IgD-negative memory B cell (primary cell): ENCODE data around the gene CHRNA1. TPM values are rescaled to one million over a fixed set of nuclear protein-coding genes. Genes with fewer than 3 reads are reported as not detected.
"Not testable (repeated sequence)": the region's sequence is repeated elsewhere in the genome, so short reads cannot be mapped to it uniquely, and the experiment has no call there.

Experiments used
- H3K27ac Mint-ChIP-seq, 3 donors: one replicate each; pipeline ENCODE4 v1.8.0; 2020 to 2022; ENCODE audit warnings: mild to moderate bottlenecking in 3 of 3, mixed read lengths in 3 of 3, moderate library complexity in 1 of 3
- H3K27me3 Mint-ChIP-seq: one replicate; pipeline ENCODE4 v1.8.0; 2021; ENCODE audit warnings: mixed read lengths
- H3K36me3 Mint-ChIP-seq: one replicate; pipeline ENCODE4 v1.8.0; 2020; ENCODE audit warnings: mild to moderate bottlenecking, mixed read lengths
- H3K4me1 Mint-ChIP-seq, 3 donors: one replicate each; pipeline ENCODE4 v1.8.0; 2020 to 2022; ENCODE audit warnings: mixed read lengths in 3 of 3, mild to moderate bottlenecking in 1 of 3
- H3K4me3 Mint-ChIP-seq, 4 donors: one replicate each; pipeline ENCODE4 v1.8.0; 2020 to 2022; ENCODE audit warnings: mild to moderate bottlenecking in 4 of 4, mixed read lengths in 4 of 4, moderate library complexity in 3 of 4
- H3K9me3 Mint-ChIP-seq, 3 donors: one replicate each; pipeline ENCODE4 v1.8.0; 2020 to 2021; ENCODE audit warnings: mixed read lengths in 3 of 3, mild to moderate bottlenecking in 1 of 3
- polyA plus RNA-seq: library from polyadenylated mRNA; unstranded; fragments of 300-500 nt; fragmentation: Illumina TruSeq; gene quantifications from one replicate; pipeline ENCODE4 v1.2.3, GENCODE V29; 2021

The CHRNA1 gene
- polyA plus RNA-seq, 1 donor from 2014 or later = 0.40 TPM

- peak overlapping the region in 1 of 3 donors; percentile 27 for H3K27ac Mint-ChIP-seq
- peak overlapping the region in 1 of 4 donors; percentile 67 for H3K4me3 Mint-ChIP-seq
- peaks cover 2 to 7% (median 4%) of the 10 kb centered on the region in 3 donors for H3K4me1 Mint-ChIP-seq
- H3K9me3 Mint-ChIP-seq = no peaks in the 10 kb centered on the region
- peaks cover 38% of the 10 kb centered on the region for H3K27me3 Mint-ChIP-seq
- no peaks in the 10 kb centered on the region for H3K36me3 Mint-ChIP-seq
These were observed 36.2 kb downstream of the CHRNA1 start for GRCh38 chr2:174728096-174728495.

- Mint-ChIP-seq H3K4me3 (no peak overlapping the region), H3K27ac (no peak overlapping the region), H3K36me3 (no peaks in the 10 kb centered on the region), H3K27me3 (peaks cover 31% of the 10 kb centered on the region), H3K4me1 (peaks cover 2 to 7% (median 4%) of the 10 kb centered on the region in 3 donors), H3K9me3 (peaks cover 0 to 4% (median under 1%) of the 10 kb centered on the region in 3 donors)
These were observed 38.1 kb downstream of the CHRNA1 start for GRCh38 chr2:174726212-174726611.

GRCh38 chr2:174722942-174723592 lies 41.2 kb downstream of the CHRNA1 start:
- Mint-ChIP-seq H3K27ac (no peak overlapping the region), H3K36me3 (peaks cover 2% of the 10 kb centered on the region), H3K4me1 (peaks cover 0 to 3% (median 0%) of the 10 kb centered on the region in 3 donors), H3K27me3 (peaks cover 9% of the 10 kb centered on the region), H3K4me3 (no peak overlapping the region), H3K9me3 (peaks cover 0 to 8% (median 5%) of the 10 kb centered on the region in 3 donors)

GRCh38 chr2:174719016-174719415 lies 45.3 kb downstream of the CHRNA1 start:
- H3K4me3 Mint-ChIP-seq = no peak overlapping the region
- no peak overlapping the region for H3K27ac Mint-ChIP-seq
- peaks cover 2% of the 10 kb centered on the region for H3K36me3 Mint-ChIP-seq

GRCh38 chr2:174718591-174718990 lies 45.7 kb downstream of the CHRNA1 start:
- Mint-ChIP-seq H3K27me3 (peaks cover 4% of the 10 kb centered on the region), H3K36me3 (peaks cover 2% of the 10 kb centered on the region), H3K9me3 (peaks cover 0 to 8% (median 5%) of the 10 kb centered on the region in 3 donors), H3K4me3 (no peak overlapping the region), H3K4me1 (peaks cover 0 to 3% (median 0%) of the 10 kb centered on the region in 3 donors), H3K27ac (peak overlapping the region in 1 of 3 donors; percentile 26)

More at GRCh38 chr2:174719016-174719415, 45.3 kb downstream of the CHRNA1 start:
- Mint-ChIP-seq H3K27me3 (peaks cover 4% of the 10 kb centered on the region), H3K9me3 (peaks cover 0 to 8% (median 5%) of the 10 kb centered on the region in 3 donors), H3K4me1 (peaks cover 0 to 3% (median 0%) of the 10 kb centered on the region in 3 donors)

- peaks cover 4% of the 10 kb centered on the region for H3K27me3 Mint-ChIP-seq
- no peak overlapping the region for H3K27ac Mint-ChIP-seq
- no peak overlapping the region for H3K4me3 Mint-ChIP-seq
- H3K4me1 Mint-ChIP-seq = peaks cover 0 to 3% (median 0%) of the 10 kb centered on the region in 3 donors
- H3K9me3 Mint-ChIP-seq = peaks cover 0 to 8% (median 5%) of the 10 kb centered on the region in 3 donors
- peaks cover 2% of the 10 kb centered on the region for H3K36me3 Mint-ChIP-seq
These were observed 46.4 kb downstream of the CHRNA1 start for GRCh38 chr2:174717916-174718315.

GRCh38 chr2:174717273-174717672 lies 47.0 kb downstream of the CHRNA1 start:
- peaks cover 0 to 3% (median 0%) of the 10 kb centered on the region in 3 donors for H3K4me1 Mint-ChIP-seq
- H3K36me3 Mint-ChIP-seq = peaks cover 2% of the 10 kb centered on the region
- peaks cover 0 to 8% (median 5%) of the 10 kb centered on the region in 3 donors for H3K9me3 Mint-ChIP-seq
- H3K4me3 Mint-ChIP-seq = peak overlapping the region in 1 of 4 donors; percentile 28
- peaks cover 4% of the 10 kb centered on the region for H3K27me3 Mint-ChIP-seq
- H3K27ac Mint-ChIP-seq = no peak overlapping the region

GRCh38 chr2:174716785-174717184 lies 47.5 kb downstream of the CHRNA1 start:
- Mint-ChIP-seq H3K4me3 (peak overlapping the region in 1 of 4 donors; percentile 13), H3K9me3 (peaks cover 0 to 7% (median 5%) of the 10 kb centered on the region in 3 donors), H3K4me1 (peaks cover 0 to 3% (median 0%) of the 10 kb centered on the region in 3 donors), H3K36me3 (peaks cover 2% of the 10 kb centered on the region), H3K27ac (no peak overlapping the region), H3K27me3 (peaks cover 4% of the 10 kb centered on the region)

GRCh38 chr2:174713686-174714085 lies 50.6 kb downstream of the CHRNA1 start:
- Mint-ChIP-seq H3K27ac (no peak overlapping the region), H3K27me3 (peaks cover 9% of the 10 kb centered on the region), H3K36me3 (peaks cover 2% of the 10 kb centered on the region), H3K4me3 (no peak overlapping the region), H3K4me1 (peaks cover 0 to 3% (median 0%) of the 10 kb centered on the region in 3 donors), H3K9me3 (no peaks in the 10 kb centered on the region)

GRCh38 chr2:174711206-174711605 lies 53.1 kb downstream of the CHRNA1 start:
- no peaks in the 10 kb centered on the region for H3K9me3 Mint-ChIP-seq
- H3K27ac Mint-ChIP-seq = no peak overlapping the region
- peaks cover 19% of the 10 kb centered on the region for H3K27me3 Mint-ChIP-seq
- H3K4me3 Mint-ChIP-seq = no peak overlapping the region
- no peaks in the 10 kb centered on the region for H3K36me3 Mint-ChIP-seq
- no peaks in the 10 kb centered on the region for H3K4me1 Mint-ChIP-seq

- Mint-ChIP-seq H3K27me3 (peaks cover 21% of the 10 kb centered on the region), H3K27ac (peak overlapping the region in 1 of 3 donors; percentile 40)
- H3K4me1 Mint-ChIP-seq, H3K4me3 Mint-ChIP-seq, H3K36me3 Mint-ChIP-seq, H3K9me3 Mint-ChIP-seq: not testable (repeated sequence)
These were observed 54.8 kb downstream of the CHRNA1 start for GRCh38 chr2:174709416-174710004.

- peaks cover 21% of the 10 kb centered on the region for H3K27me3 Mint-ChIP-seq
- H3K4me1 Mint-ChIP-seq = no peaks in the 10 kb centered on the region
These were observed 55.6 kb downstream of the CHRNA1 start for GRCh38 chr2:174708713-174709112.

GRCh38 chr2:174705321-174705720 lies 59.0 kb downstream of the CHRNA1 start:
- Mint-ChIP-seq H3K27me3 (peaks cover 21% of the 10 kb centered on the region), H3K27ac (no peak overlapping the region), H3K4me1 (no peaks in the 10 kb centered on the region), H3K9me3 (no peaks in the 10 kb centered on the region), H3K36me3 (no peaks in the 10 kb centered on the region), H3K4me3 (no peak overlapping the region)

More at GRCh38 chr2:174708713-174709112, 55.6 kb downstream of the CHRNA1 start:
- peak overlapping the region in 1 of 3 donors; percentile 40 for H3K27ac Mint-ChIP-seq
- H3K4me3 Mint-ChIP-seq = no peak overlapping the region
- no peaks in the 10 kb centered on the region for H3K36me3 Mint-ChIP-seq
- H3K9me3 Mint-ChIP-seq = no peaks in the 10 kb centered on the region

- no peaks in the 10 kb centered on the region for H3K9me3 Mint-ChIP-seq
- H3K27ac Mint-ChIP-seq = no peak overlapping the region
- H3K27me3 Mint-ChIP-seq = peaks cover 18% of the 10 kb centered on the region
- no peaks in the 10 kb centered on the region for H3K4me1 Mint-ChIP-seq
- H3K36me3 Mint-ChIP-seq = no peaks in the 10 kb centered on the region
- H3K4me3 Mint-ChIP-seq = no peak overlapping the region
These were observed 59.6 kb downstream of the CHRNA1 start for GRCh38 chr2:174704642-174705041.

GRCh38 chr2:174704061-174704460 lies 60.2 kb downstream of the CHRNA1 start:
- Mint-ChIP-seq H3K27ac (no peak overlapping the region), H3K4me1 (no peaks in the 10 kb centered on the region), H3K9me3 (no peaks in the 10 kb centered on the region), H3K4me3 (no peak overlapping the region), H3K36me3 (no peaks in the 10 kb centered on the region), H3K27me3 (peaks cover 18% of the 10 kb centered on the region)
